GM18499 (cell line): ENCODE data around the gene PDYN.

Experiments
- ATAC-seq: cut with Tn5 transposase; IDR thresholded peaks from one replicate; pipeline ENCODE4 v1.9.1; 2021; ENCODE audit warnings: moderate number of reproducible peaks; ENCODE audit not compliant: insufficient read depth, unreplicated experiment

The PDYN gene

GRCh38 chr20:1953621-1954020 lies 40.2 kb downstream of the PDYN start:
- ATAC-seq: no peak

- ATAC-seq: no peak
Measured at GRCh38 chr20:1952737-1953530, 40.9 kb downstream of the PDYN start.

- no peak for ATAC-seq
Measured at GRCh38 chr20:1951436-1952115, 42.3 kb downstream of the PDYN start.

DNA sequence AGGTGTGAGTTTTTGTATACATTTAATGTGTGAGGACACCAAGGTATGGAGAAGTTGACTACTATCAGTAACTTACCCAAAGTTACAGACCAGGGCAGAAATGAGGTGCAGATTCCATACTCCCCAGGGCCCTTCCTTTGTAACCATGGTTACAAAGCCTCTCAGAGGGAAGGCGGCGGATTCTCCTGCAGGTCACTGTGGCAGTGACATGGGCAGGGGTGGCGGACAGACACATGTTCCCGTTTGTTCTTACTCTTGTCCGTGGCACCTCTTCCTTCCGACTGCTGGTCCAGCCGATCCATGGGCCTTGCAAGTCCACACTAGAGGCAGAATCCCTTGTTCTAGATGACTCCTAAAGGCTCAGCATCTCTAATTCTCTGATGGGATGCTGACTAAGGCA lies 43.0 kb downstream of the PDYN start:
- no peak for ATAC-seq

DNA sequence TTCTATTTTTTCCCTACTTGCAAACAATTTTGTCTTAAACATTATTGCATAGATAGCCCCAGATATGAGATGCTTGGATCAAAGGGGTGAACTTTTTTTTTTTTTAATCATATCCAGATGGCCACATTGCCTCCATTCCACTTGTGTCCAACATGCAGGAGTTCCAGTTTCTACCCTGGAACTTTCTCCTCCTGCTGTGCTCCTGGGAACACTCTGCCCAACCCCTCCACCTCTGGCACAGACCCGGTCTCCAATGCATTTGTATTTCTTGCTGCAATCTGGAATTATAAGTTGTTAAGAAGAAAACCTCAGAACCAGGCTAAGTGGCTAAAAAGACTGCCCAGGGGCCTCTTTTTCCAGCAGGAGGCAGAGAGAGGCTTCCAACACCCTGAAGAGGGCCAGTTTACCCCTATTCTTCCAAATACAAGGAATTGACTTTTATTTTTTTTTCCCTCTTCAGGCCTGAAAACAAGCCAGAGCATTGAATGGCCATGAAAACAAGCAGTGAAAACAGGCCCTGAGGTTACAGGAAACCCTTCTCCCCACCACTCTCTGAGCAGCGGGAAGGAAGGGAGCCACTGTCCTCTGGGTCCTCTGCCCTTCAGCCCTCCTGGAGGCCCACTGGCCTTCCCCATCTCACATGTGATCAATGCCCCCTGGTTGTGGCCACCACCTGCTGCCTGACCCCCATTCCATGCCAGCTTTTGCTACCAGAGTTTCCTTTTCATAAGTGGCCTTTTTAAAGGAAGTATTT lies 44.3 kb downstream of the PDYN start:
- no peak for ATAC-seq

DNA sequence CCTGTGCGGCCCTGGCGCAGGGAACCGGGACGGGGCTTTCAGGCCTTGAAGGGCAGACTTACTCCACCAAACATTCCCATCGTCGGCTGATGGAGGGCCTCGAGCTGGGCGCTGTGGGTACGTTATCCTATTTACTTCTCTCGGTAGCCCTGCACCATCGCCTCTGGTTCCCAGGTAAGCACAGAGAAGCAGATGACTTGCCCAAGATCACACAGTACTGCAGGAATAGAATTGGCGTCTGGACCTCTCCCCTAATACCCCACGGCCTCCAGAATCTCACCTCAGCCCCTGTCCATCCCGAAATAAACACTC lies 46.4 kb downstream of the PDYN start:
- ATAC-seq: no peak

DNA sequence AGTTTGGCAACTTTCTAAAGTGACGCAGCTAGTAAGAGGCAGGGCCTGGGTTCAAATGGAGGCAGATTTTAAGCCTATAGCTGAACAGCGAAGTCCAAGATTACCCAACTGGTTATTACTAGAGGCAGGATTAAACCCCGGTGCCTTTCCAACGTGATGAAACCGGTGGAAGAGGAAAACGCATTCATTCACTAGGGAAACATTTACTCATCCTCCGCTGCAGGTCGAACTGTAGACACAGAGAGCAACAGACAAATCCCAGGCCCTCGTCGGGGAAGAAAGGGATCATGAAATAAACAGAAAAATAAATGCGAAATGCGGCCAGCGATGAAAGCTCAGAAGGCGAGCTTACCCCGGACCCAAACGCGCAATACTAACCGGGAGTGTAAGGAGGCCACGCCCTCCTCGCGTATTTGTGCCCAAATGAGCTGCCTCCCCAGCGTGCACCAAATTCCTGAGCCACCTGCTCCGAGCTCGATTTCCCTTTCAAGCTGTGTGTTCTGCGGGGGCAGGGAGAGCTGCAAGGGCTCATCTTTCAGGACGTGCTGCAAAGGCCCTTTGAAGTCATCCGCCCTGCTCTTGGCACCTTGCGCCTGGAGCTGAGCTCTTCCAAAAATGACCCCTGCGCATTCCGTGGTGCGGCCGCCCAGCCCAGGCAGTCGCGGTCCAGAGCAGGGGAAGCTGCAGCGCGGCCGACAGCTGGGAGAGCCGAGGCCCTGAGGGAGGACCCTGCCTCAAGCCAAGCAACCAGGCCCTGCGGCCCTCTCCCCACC lies 46.9 kb downstream of the PDYN start:
- ATAC-seq: no peak

DNA sequence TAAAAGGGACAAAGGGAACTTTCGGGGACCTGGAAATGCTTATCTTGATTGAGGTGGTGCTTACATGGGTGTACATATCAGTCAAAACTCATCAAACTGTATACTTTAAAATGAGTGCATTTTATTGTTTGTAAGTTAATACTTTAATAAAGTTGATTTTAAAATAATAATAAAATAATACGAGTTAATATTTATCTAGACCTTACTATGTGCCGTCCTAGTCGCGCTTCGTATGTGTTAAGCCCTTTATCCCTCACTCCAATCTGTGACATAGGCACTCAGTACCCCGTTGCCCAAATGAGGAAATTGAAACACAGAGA lies 47.5 kb downstream of the PDYN start:
- no peak for ATAC-seq

DNA sequence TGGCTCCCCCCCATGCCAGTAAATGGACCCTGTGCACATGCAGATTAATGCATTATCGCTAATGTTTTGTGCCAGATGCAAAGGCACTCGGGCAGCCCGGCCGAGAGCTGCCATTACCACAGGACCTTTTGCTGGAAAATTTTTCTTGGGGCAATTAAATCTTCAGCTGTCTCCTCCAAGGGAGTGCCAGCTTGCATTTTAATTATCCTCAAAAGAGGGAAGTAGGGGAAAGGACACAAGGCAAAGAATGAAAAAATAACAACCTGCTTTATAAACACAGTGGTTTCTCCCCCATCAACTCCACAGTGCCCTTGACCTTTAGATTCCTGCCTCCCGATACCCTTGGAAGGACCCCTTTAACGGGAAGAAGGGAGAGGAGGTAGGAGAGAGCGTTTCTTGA lies 48.2 kb downstream of the PDYN start:
- no peak for ATAC-seq

DNA sequence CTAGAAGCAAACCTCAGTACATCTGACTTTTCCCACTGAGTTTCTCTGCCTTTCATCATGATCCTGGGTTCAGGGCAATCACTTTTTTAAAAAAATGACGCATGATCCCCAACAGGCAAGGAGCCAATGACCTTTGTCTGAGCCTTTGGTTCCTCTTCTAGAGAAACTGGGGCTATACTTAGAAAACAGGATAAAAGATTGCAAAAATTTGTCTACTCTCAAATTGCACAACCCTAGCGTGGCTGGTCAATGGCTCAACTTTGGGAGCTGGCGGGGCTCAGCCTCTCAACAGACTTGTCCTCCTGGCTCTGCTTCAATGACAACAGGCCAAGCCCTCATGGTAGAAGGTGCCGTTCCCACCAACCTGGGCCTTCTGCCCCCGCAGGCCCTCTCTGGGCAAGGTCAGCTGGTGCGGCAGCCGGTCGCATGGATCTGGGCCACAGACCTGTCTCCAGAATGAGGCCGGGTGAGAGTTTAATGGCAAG lies 48.7 kb downstream of the PDYN start:
- no peak for ATAC-seq

- ATAC-seq: no peak
Measured at GRCh38 chr20:1944345-1945091, 49.3 kb downstream of the PDYN start.

DNA sequence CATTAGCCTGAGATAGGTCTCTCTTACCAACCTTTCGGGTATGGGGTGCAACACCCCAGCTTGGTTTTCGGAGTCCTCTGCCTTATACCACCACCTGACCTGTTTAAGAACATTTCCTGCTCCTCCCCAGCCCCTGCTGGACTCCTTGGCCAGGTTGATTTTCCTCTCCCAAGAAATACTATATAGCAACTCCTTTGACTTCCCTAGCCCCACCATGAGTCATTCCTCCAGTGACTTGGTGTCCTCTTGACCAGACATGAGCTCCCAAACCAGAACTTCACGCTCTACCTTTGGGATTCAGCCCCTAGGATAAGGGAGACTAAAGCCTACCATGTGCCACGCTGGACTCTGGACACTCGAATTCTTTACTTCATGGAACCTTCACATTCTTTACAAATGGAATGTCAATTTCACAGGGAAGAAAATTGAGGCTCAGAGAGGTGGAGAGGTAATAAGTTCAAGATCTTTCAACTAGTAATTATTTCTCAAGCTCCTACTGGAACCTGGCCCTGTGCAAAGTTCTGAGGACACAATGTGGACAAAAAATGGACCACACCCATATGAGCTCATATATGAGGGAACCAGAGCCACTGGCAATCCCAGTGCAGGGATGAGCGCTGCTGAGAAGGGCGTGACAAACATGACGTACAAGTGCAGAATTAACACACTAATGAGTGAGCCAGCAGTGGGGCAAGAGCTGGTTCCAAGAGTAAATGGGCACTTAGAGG lies 50.4 kb downstream of the PDYN start:
- ATAC-seq: no peak

DNA sequence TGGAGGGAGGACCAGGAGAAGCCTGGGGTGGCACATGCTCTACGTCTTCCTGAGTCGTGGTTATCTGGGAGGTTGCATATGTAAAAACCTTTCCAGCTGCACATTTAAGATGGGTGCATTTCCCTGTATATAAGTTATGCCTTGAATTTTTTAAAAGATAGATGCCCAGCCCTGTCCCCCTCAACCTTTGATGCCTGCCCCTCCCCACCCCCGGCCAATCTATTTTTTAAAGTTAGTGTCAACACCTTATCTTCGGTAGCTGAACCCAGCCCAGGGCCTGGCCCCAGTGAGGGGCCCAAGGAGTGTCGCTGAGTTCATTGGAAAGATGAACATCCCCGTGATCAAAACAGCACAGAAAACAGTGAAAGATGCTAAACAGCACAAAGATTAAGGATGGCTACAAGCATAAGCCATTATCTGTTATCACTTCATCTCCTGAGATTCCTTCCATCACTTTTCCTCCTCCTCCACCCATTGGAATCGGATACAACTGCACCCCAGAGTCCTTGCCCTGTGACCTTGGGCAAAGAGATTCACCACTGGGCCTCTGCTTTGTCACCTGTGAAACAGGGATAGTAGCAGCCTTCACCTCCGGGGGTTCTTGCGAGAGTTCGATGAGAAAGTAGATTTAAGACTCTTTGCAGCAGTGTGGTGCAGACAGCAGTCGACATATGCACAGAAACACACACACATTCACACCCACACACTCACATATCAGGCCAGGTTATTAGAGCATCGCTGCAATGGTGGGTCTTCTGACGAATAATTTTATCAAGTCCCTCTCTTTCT lies 51.2 kb downstream of the PDYN start:
- ATAC-seq: no peak

- ATAC-seq: no peak
Measured at GRCh38 chr20:1942061-1942460, 51.8 kb downstream of the PDYN start.

GRCh38 chr20:1941226-1941625 lies 52.6 kb downstream of the PDYN start:
- no peak for ATAC-seq

DNA sequence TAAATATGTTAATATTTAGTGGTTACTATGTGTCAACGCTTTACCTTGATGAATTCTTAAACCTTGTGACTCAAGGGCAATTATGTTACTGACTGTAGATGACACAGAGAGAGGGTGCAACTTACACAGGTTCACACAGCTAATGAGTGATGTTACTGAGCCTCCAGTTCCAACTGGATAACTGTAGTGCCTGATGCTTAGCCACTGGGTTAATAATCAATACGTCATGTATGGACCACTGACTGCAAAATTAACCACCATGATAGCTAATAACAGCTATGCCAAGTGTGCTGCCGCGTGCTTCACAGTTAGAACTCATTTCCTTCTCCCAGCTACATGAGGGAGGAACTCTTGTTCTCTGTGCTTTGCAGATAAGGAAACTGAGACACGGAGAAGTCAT lies 53.3 kb downstream of the PDYN start:
- ATAC-seq: no peak

DNA sequence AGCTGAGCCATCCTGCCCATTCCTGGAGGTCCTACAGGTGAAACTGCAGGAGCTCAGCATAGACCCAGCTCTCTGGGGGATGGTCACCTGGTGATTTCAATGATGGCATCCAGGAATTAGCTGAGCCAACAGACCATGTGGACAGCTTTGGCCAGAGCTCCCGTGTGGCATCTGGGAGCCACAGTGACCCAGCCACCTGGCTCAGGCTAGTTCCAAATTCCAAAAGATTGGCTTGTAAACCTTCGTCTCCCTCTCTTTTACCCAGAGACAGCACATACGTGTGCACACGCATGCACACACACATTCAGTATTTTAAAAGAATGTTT lies 54.6 kb downstream of the PDYN start:
- no peak for ATAC-seq

DNA sequence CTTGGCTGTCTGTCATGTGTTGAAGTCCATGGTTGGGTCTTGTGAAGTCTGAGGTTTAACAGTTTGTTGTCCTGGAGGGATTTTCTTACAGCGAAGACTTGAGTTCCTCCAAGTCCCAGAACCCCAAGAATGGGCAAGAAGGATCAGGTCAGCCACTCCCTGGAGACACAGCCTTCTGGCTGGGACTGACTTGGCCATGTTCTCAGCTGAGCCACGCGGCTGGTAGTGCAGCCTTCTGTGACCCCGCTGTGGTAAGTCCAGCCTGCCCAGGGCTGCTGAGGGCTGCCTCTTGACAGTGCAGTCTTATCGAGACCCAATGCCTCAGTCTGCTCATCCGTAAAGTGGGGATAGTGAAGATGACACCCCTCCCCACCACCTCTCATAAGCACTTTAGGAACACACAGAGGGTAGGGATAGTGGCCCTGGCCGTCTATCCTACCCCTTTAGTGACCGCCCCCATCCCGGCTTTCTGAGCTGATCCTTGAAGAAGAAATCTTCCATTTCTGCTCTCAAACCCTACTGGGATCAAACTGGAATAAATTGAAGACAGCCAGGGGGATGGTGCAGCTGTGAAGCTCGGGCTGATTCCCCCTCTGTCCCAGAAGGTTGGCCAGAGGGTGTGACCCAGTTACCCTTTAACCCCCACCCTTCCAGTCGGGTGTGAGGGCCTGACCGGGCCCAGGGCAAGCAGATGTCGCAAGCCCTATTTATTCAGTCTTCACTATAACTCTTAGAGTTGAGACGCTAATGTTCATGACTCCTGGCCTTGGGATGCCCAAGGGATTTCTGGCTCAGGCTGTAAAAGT lies 55.2 kb downstream of the PDYN start:
- ATAC-seq: no peak
